Measurements from ENCODE around the gene NOP14.
A peak's percentile ranks its signal among the peaks of the same experiment; 100 is the strongest.
"Not testable (repeated sequence)": the region's sequence is repeated elsewhere in the genome, so short reads cannot be mapped to it uniquely, and the experiment has no call there.

NOP14 gene

DNA sequence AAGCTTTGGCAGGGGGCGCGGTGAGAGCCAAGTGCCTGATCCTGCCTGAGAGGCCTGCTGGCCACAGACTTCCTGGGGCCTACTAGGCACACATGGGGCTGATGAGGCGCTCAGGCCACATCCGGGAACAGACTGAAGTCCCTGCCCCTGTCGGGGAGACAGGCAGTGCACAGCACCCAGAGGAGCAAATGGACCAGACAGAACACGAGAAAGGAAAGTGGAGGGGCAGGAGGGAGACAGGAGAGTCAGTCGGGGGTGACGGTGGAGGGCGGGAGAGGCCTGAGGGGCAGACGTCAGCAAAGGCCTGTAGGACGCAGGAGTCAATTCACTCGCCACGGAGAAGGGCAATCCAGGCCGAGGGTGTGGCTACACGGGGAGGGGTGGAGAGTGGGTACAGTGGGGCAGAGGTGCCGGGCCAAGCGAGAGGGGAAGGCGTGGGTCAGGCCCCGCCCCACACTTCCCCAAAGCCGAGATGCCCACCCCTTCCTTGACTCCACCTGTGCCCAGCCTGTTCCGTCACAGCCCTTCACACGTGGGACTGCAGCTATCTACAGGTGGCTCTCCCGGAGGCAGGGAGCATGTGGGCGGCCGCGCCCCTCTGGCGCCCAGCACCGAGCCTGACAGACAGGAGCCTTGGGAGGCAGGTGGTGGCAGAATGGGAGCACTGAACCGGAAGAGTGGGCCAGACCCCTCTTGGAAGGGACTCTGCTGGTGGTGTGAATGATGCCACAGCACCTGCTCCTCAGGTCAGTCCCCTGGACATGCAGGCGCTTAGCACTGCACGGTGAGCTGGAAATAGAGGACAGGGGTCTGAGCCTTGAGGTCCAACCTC, 20.5 kb downstream of the NOP14 start:
- no peak for DNase-seq (ENCODE audit: low spot score)

DNA sequence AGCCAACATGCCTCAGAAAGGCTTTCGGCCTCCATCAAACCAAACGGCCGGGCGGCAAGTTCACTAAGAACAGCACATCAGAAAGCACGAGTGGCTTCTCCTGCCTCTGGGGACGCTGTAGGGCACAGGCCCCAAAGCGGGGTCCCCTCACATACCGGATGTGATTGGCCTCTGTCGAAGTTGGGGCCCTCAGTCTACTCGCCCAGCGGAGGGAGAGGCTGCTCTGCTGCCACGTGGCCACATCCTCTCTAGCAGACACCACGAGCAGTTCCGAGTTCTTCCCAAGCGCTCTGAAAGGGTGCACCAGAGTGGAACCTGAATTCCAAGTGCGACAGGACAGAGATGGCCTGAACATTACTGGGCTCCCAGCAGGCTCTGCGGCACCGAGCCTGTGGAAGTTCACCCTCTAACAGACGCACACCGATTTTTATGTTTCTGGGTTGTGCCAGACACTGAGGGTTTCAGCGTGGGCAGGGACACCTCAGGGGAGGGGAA, 21.1 kb downstream of the NOP14 start:
- DNase-seq (ENCODE audit: low spot score), result no peak

DNA sequence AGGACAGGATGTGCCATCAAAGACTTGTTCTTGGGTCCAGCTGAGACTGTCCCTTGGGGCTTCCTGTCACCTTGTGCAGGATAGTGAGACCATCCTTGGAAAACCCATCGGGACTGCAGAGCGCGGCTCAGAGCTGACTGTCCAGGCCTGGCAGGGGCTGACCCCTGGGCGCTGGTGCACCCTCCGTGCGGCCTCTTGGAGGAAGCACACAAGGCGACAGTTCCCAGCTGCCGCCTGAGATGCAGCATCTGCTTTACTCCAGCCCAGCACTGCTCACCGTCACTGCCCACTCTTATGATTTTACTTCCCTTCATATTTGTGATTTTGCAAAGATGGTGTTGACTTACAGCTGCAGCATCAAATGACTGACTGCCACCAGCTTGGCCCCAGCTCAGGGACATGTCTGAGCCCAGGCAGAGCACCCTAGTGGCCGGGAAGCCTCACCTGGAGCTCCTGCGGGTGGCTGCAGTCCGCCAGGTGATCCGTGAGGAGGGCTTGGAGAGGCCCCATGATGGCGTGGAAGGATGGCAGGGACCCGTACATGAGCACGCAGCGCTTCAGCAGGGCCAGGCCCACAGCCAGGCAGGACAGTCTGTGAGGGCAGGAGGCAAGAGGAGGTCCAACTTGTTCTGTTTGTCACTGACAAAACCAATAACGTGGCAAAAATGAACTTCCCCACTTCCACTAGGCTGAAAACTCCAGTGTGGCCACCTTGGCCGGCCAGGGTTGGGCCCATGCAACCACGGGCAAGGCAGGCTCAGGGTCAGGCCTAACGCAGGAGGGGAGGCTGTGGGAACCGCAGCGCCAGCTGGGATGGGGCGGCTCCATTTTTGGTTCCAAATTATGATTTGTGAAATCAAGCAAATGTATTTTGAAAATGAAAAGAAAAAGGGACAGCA, 21.8 kb downstream of the NOP14 start:
- no peak for DNase-seq (ENCODE audit: low spot score)

DNA sequence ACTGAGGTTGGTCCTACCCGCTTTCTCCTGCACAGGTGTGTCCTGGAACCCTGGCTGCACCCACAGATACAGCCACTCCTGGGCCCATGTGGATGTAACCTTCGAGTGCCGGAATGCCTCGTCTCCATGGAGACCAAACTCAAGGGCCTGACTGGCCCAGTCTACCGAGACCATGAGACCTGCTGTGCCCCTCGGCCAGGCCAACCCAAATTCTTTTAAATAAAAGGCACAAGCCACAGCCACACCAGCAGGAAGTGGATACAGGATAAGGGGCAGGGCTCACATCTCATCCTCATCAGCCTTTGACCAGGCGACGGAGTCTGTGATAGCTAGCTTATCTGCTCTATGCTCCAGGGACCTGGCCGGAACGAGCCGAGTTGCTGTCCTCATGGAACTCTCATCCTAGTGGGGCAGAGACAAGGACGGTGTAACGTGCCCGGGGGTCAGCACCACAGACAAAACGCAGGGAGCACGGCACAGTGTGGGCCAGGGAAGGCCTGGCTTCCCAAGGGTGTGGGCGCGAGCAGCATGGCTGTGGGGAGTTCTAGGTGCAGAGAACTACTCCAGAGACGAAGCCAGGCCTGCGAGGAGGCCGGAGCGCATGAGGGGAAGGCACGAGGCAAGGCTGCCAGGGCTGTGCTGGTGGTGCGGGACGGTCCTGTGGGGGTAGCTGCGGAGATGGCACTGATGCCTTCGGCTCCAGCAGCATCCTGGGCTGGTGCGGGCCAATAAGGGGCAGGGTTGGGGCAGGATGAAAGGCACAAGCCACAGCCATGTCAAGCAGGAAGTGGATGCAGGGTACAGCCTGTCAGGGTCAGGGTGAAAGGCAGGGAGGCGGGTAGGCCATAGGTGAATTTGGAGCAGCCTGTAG, 22.7 kb downstream of the NOP14 start:
- no peak for DNase-seq (ENCODE audit: low spot score)

DNA sequence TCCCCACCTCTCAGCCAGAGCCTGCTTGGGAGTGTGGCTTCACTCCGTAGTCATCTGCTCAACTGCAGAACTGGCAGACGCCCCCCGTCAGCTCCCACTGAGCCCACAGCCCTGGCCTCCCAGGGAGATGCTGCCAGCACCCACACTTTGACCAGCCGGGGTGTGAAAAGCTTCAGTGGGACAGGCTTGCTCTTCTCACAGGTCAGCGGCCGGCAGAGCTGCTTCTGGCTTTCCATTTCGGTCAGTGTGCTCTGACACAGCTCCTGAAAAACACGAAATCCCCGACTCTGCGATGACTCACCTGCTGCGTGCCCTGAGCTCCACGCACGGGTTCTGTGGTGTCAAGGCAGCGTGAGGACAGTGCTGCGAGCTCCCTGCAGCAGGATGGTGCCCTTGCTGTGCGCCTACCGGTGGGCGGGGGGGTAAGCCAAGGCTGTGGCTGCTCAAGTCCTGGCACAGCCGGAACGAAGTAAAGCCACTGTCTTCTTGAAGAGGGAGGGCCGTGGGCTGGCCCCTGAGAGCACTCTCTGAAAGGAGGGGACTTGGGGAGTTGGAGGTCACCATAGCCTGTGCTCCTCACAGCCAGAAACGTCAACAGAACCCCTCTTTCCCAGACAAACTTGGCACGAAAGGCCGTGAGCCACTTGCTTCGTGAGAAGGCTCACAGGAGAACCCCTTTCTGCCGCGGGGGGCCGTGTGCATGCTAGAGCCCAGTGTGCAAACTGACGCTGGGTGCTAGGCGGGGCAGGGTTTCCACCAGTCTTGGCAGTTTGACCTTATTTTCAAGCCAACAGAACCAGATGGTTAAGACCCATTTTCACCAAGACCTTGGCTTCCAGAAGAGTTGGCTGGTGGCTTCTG, 23.6 kb downstream of the NOP14 start:
- DNase-seq (ENCODE audit: low spot score), result no peak

DNA sequence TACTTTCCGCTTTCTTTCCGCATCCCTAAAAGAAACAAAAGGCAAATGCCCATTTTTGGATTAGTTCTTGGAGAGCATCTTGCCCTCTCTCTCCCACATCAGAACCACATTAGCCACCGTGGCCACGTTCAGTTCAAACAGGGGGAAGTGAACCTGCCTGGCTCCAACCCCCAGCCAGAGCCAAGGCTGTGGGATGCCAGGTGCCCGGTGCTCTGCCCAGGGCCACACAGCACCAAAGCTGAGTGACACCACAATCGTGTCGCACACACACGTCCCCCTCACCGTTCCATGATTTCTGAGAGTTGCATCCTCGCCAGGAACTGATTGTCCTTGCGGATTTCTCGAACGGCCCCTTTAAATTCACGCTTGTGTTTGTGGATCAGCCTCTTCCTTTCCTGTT, 24.3 kb downstream of the NOP14 start:
- no peak for DNase-seq (ENCODE audit: low spot score)

DNA sequence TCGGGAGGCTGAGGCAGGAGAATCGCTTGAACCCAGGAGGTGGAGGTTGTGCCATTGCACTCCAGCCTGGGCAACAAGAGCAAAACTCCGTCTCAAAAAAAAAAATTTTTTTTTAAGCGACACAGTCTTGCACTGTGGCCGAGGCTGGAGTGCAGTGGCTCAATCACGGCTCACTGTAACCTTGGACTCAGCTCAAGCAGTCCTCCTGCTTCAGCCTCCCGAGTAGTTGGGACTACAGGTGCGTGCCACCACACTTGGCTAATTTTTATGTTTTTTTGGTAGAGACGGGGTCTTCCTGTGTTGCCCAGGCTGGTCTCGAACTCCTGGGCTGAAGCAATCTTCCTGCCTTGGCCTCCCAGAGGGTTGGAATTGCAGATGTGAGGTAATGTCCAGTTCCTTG, 24.8 kb downstream of the NOP14 start:
- DNase-seq (ENCODE audit: low spot score), result not testable (repeated sequence)

DNA sequence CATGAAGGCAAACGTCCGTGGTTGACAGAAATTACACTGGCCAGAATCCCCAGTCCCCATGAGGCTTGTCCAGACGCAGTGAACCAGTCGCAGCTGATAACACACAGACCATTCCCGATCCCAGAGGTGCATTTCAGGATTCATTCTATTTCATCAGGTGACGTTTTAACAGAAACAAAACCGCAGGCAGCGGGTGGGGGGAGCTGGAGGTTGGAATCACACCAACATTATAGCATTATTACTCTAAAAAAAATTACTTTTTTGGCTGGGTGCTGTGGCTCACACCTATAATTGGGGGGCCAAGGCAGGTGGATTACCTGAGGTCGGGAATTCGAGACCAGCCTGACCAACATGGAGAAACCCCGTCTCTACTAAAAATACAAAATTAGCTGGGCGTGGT, 25.2 kb downstream of the NOP14 start:
- no peak for DNase-seq (ENCODE audit: low spot score)

DNA sequence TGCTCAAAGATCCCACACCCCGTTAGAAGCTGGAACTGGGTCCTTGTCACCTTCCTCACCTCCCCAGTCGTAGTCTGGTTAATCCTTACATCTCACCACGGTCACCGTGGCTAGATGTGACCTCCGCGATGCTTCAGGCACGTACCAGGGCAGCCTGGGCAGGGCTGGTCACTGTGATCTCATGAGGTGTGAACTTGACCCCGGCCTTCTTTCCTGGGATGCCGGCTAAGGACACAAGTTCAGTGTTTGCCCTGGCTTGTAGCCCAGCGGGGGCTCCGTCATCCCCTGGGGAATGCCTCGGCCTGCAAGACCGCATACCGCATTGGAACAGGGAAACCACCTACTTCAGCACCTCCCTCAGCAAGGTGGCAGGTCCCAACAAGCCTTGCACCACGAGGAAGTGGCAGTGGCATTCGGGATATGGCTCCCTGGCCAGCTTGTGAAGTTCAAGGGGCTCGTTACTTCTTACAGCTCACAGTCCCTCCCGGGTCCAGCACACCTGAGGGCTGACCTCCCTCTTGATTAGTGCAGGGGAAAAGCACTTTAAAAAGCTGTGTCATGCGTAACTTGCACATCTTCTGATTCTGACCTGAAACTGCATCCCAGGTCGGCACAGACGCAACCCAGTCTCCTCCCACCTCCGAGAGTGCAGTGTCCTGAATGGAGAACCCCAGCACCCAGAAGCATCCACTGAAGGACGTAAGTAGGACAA, 25.9 kb downstream of the NOP14 start:
- no peak for DNase-seq (ENCODE audit: low spot score)

DNA sequence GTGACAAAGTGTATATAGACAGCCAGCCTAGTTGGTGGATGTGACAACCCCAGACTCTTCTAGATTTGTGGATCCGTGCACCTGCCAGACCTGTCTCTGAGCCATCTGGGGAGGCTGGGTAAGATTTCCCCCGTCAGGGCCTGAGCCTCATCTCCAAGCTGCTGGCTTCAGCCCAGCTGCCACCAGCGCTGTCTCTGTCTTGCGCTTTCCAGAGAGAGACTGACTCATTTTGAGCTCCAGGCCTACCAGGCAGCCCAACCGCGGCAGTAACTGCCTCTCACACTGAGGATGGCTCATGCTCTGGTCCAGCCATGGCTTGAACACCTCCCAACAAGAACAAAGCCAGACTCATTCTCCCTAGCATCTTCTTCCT, 26.4 kb downstream of the NOP14 start:
- DNase-seq (ENCODE audit: low spot score), result peak; percentile 88

DNA sequence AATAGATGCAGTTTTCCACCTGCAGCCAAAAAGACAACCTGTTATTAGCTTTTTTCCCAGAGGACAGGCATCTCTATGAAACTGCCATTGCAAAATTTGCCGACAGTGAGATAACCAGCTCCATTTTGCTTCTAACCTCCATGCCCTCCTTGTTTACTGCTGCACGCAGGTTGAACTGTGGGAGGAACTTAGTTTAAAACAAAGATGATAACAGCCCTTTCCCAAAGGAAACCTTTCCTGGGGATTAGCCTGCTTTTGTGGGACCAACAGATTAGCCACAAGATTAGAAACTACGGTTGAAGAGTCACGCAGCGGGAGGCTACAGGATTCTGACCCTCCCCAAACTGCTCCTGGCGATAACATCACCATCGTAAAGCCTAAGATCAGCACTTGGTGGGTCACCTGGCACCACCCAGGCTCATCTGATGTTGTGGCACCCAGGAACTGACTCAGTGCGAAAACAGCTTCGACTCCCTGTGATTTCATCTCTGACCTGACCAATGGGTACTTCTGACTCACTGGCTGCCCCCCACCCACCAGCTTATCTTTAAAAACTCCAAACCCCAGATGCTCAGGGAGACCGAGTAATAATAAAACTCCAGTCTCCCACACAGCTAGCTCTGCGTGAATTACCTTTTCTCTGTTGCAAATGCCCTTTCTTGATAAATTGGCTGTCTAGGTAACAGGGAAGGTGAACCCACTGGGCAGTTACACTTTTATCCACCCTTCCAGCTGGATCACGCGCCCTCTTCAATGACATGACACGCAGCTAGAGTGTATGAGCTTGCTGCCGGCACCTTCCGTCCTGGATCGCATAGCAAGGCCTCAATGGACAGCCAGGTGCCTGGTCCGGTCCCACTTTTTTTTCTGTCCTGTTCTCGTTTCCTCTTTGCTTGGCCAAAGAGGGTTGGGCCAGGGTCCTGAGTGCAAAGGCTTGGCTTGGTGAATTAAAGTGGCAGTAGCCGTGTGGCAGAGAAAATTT, 27.2 kb downstream of the NOP14 start:
- peak; percentile 96 for DNase-seq (ENCODE audit: low spot score)

DNA sequence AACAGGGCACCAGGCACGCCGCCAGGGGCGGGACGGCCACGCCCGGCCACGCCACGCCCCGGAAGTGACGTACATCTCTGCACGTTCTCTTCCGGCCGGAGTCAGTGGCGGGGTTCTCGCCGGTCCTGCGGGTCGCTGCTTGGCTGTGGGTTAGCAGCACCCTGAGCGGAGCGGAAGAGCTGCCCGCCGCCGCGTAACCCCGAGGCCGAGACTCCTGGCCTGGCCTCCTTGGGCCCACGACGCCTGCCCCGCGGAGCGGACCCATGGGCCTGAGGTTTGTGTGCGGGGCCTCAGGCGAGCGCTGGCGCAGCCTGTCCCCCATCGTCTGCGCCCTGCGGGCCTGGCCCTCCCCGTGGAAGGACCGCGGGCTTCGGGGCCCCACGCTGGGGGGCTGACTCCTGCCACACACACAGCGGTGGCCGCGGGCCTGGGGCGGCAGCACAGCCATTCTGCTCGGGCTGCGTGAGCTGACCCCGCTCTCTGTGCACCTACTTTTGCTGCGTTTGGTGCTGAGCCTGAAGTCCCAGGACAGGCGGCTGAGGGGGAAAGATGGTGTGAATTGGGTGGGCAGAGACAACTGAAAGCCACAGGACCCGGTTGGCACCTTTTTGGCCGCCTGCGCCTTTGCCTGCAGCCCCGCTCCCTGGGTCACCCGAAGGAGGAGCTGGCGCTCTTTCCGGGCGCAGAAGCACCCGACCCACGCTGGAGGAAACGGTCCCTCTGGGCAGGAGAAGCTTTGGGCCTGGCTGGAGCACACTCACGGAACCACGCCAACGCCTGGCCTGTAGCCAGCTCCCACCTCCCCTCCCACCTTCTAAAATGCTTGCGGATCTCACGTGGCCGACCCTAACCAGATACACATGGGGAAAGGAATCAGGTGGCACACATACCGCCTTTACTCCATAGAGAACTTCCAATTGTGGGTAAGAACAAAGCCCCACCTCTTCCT, 28.1 kb downstream of the NOP14 start:
- DNase-seq (ENCODE audit: low spot score), result peak; percentile 96

DNA sequence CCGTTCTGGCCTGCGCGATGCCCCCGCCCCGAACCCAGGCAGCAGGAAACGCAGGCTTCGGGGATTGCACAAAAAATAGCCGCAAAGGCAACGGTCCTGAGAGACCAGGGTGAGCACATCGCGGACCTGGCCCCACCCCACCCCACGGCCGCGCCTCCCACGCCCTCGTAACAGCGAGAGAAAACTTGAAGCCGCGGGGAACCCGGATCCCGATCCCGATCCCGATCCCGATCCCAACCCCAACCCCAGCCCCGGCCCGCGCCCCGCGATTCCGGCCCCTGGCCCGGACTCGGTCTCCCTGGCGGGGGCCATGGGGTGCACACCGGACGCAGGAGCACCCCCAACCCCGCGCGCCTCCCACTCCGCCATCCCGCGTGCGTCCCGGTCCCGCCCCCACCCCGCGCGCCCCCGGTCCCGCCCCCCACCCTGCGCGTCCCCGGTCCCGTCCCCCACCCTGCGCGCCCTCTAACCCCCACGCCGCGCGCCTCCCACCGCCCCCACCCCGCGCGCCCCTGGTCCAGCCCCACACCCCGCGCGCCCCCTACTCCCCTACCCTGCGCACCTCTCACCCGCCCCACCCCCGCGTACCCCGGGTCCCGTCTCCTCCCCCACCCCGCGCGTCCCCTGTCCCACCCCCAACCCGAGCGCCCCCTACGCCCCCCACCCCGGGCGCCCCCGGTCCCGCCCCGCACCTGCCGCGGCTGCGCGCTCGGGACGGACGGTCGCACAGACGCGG, 29.0 kb downstream of the NOP14 start:
- DNase-seq (ENCODE audit: low spot score), result peak; percentile 44

DNA sequence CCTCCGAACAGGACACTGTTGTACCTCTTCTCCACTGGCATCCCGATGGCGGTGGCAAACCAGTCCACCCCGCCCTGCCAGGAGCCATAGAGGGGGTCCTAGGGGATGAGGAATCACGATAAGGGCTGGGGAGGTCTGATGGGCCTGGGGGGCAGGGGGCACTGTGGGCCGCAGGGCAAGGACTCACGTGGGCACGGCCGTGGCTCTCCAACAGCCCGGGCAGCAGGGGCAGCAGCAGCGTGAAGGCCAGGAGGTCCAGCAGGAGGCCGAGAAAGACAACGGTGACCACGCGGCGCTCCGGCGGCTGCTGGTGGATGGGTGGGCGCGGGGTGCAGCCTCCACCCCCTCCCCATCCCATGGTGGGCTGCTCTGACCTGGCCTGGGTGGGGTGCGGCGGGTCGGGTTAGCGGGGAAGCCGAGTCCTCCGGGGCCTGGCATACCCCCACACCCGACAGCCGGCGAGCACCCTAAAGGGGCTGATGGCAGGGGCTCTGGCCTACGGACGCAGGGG, 29.6 kb downstream of the NOP14 start:
- DNase-seq (ENCODE audit: low spot score), result no peak

DNA sequence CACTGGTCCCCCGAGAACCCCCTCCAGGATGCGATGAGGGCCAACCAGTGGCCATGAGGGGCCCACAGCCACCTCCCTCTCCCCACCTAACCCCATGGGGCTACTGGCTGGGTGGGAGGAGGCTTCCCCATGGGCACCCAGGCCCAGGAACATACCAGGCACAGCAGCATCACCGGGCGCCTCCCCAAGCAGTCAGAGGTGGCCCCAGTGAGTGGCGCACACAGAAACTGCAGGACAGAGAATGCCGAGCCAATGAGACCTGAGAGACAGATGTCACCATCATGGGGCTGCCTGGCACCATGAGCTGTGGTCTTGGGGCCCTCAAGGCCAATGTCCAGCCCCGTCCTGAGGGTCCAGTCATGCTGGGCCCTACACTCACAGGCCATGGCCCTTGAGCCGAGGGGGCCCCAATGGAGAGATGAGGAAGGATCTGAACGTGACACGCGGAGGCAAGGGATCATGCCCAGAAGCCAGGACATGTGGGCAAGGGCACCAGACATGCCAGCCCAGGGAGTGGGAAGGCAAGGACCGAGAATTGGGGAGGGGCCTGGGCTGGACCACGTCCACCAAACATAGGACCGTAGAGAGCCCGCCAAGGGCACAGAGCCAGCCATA, 30.1 kb downstream of the NOP14 start:
- DNase-seq (ENCODE audit: low spot score), result no peak

DNA sequence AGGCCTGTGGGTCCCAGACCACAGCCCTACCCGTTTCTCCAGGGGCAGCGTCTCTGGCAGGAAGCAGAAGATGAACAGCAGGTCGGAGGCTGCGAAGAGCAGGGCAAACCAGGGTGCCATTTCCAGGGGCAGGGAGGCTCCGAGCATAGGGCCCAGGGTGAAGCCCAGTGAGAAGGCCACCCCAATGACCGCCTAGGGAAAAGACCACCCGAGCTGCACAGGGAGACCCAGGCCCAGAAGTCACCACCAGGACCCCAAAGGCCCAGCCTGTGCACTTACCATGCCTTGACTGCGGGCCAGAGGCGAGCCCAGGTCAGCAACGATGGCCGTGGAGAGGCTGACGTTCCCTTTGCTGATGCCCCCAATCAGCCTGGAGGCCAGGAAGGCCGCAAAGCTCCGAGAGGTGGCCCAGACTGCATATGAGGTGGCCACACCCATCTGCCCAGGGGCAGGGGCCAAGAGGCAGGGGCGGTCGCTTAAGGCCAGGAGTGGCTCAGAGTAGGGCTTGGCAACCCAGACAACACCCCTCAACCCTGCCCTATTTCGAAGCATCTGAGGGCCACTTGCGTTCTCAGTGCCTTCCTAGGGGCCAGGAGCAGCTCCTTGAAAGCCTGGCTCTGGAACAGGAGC, 30.8 kb downstream of the NOP14 start:
- DNase-seq (ENCODE audit: low spot score), result no peak

Measured in activated CD4-positive, alpha-beta T cell treated with anti-CD3 and anti-CD28 coated beads, Interleukin-2, Interleukin-4, amounts not matched to agents 100 ng/mL and 50 ng/mL, durations not matched to agents 16 hours and 8 hours (primary cell).